ENCODE data around the gene METRN. TPM values are rescaled to one million over a fixed set of nuclear protein-coding genes. Genes with fewer than 3 reads are reported as not detected.

The METRN gene
- total RNA-seq, 4 donors from 2014 or later: 4.9 to 47.2 (median 35.2) TPM

GRCh38 chr16:761625-762513 is 47.0 kb downstream of the METRN start:
- no peaks in the 10 kb centered on the region for H3K36me3 ChIP-seq
- 35% methylated on average over 22 of the region's 22 CpGs; no CpG with 5 or more reads in 1 of the 2 donors for WGBS, 2 donors (ENCODE audit: low coverage in 1 of 2)
- H3K9me3 ChIP-seq: no peaks in the 10 kb centered on the region
- H3K4me1 ChIP-seq: no peaks in the 10 kb centered on the region
- no peak for TF ChIP-seq POLR2AphosphoS5 (IDR thresholded peaks at IDR 0.05)
- TF ChIP-seq EP300 (IDR thresholded peaks at IDR 0.05; ENCODE audit: low read depth): no peak
- no peak for TF ChIP-seq POLR2A (IDR thresholded peaks at IDR 0.05)
- no peak for TF ChIP-seq CTCF (IDR thresholded peaks at IDR 0.05)
- H3K4me3 ChIP-seq: no peak overlapping the region
- in situ Hi-C loops (cut with MboI; ENCODE audit: low pct_ligation_motif_present in 1 of 4, low pct_unique_long_range_greater_than_20kb in 1 of 4, low sequenced_read_pairs in 3 of 4): no loop called here
- H3K27ac ChIP-seq: no peak overlapping the region
- H3K27me3 ChIP-seq: peaks cover 43% of the 10 kb centered on the region
- intact Hi-C loops (cut with DNase I; ENCODE audit: low total_unique reads): no loop called here
- DNase-seq: no peak

- intact Hi-C loops (cut with DNase I; ENCODE audit: low total_unique reads): no loop called here
Observed at GRCh38 chr16:762595-763268, 47.8 kb downstream of the METRN start.

GRCh38 chr16:763369-764183 is 48.7 kb downstream of the METRN start:
- peaks cover 43% of the 10 kb centered on the region for H3K27me3 ChIP-seq
- H3K27ac ChIP-seq: no peak overlapping the region
- in situ Hi-C loops (cut with MboI; ENCODE audit: low pct_ligation_motif_present in 1 of 4, low pct_unique_long_range_greater_than_20kb in 1 of 4, low sequenced_read_pairs in 3 of 4): no loop called here
- no peaks in the 10 kb centered on the region for H3K4me1 ChIP-seq
- H3K4me3 ChIP-seq: no peak overlapping the region
- no peaks in the 10 kb centered on the region for H3K9me3 ChIP-seq
- intact Hi-C loops (cut with DNase I; ENCODE audit: low total_unique reads): no loop called here
- TF ChIP-seq POLR2AphosphoS5 (IDR thresholded peaks at IDR 0.05): no peak
- TF ChIP-seq CTCF (IDR thresholded peaks at IDR 0.05): no peak
- TF ChIP-seq EP300 (IDR thresholded peaks at IDR 0.05; ENCODE audit: low read depth): no peak
- no peak for TF ChIP-seq POLR2A (IDR thresholded peaks at IDR 0.05)
- DNase-seq: no peak
- 69% methylated on average over 18 of the region's 21 CpGs; no CpG with 5 or more reads in 1 of the 2 donors for WGBS, 2 donors (ENCODE audit: low coverage in 1 of 2)
- no peaks in the 10 kb centered on the region for H3K36me3 ChIP-seq

More at GRCh38 chr16:762595-763268, 47.8 kb downstream of the METRN start:
- H3K27me3 ChIP-seq: peaks cover 43% of the 10 kb centered on the region
- H3K27ac ChIP-seq: no peak overlapping the region
- H3K4me3 ChIP-seq: no peak overlapping the region
- H3K4me1 ChIP-seq: no peaks in the 10 kb centered on the region
- no peaks in the 10 kb centered on the region for H3K9me3 ChIP-seq
- 58% methylated on average over 11 of the region's 17 CpGs; no CpG with 5 or more reads in 1 of the 2 donors for WGBS, 2 donors (ENCODE audit: low coverage in 1 of 2)
- in situ Hi-C loops (cut with MboI; ENCODE audit: low pct_ligation_motif_present in 1 of 4, low pct_unique_long_range_greater_than_20kb in 1 of 4, low sequenced_read_pairs in 3 of 4): no loop called here
- TF ChIP-seq CTCF (IDR thresholded peaks at IDR 0.05): no peak
- no peak for TF ChIP-seq EP300 (IDR thresholded peaks at IDR 0.05; ENCODE audit: low read depth)
- no peak for TF ChIP-seq POLR2A (IDR thresholded peaks at IDR 0.05)
- no peak for TF ChIP-seq POLR2AphosphoS5 (IDR thresholded peaks at IDR 0.05)
- H3K36me3 ChIP-seq: no peaks in the 10 kb centered on the region
- DNase-seq: no peak

Measured in transverse colon (tissue), 4 donors.